Activated CD4-positive, alpha-beta T cell treated with anti-CD3 and anti-CD28 coated beads, Interleukin-2, amount 10 ng/mL, durations not matched to agents 24 days and 14 days (primary cell): ENCODE measurements around the gene ZRANB3. TPM values are rescaled to one million over a fixed set of nuclear protein-coding genes. Genes with fewer than 3 reads are reported as not detected.
"Not testable (repeated sequence)": the region's sequence is repeated elsewhere in the genome, so short reads cannot be mapped to it uniquely, and the experiment has no call there.

Experiments used
- DNase-seq: peaks from one replicate; pipeline ENCODE4 v3.0.0; 2022
- H3K27ac Mint-ChIP-seq: one replicate; pipeline ENCODE4 v1.8.0; 2022; ENCODE audit warnings: mild to moderate bottlenecking, mixed read lengths
- H3K27me3 Mint-ChIP-seq: one replicate; pipeline ENCODE4 v1.8.0; 2022; ENCODE audit warnings: mixed read lengths
- H3K36me3 Mint-ChIP-seq: one replicate; pipeline ENCODE4 v1.8.0; 2022; ENCODE audit warnings: low read depth, mild to moderate bottlenecking, mixed read lengths
- H3K4me1 Mint-ChIP-seq: one replicate; pipeline ENCODE4 v1.8.0; 2021; ENCODE audit warnings: mixed read lengths
- H3K4me3 Mint-ChIP-seq: one replicate; pipeline ENCODE4 v1.8.0; 2022; ENCODE audit warnings: mild to moderate bottlenecking, moderate library complexity, mixed read lengths
- H3K9me3 Mint-ChIP-seq: one replicate; pipeline ENCODE4 v1.8.0; 2021; ENCODE audit warnings: mixed read lengths
- intact Hi-C: fragments of 100-400 bp; cut with micrococcal nuclease; formaldehyde crosslinking; loops from one replicate; pipeline ENCODE4 v1.15.1; 2023
- total RNA-seq: library from RNA; stranded (reverse); gene quantifications from 2 replicates; pipeline ENCODE4 v1.2.3, GENCODE V29; 2022

The ZRANB3 gene
- total RNA-seq, 1 donor from 2014 or later: 6.8 TPM

DNA sequence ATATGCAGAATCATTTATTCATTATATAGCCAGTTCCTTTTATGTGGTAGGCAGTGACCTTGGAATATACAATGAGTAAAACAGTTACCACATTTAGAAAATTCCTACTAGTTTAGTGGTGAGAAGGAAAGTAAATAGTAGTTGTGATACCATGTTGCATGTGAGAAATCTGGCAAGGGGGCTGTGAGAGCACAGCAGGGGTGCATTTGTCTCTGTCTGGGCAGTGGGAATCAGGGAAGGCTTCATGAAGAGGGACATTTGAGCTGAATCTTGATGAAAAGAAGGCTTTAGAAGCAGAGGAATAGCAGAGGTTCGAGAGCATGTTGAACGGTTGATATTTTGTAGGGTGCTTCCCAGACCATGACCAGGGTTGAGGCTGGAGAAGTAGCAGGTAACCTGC is 400.3 kb downstream of the ZRANB3 start:
- no peak for DNase-seq
- H3K27me3 Mint-ChIP-seq: no peaks in the 10 kb centered on the region
- intact Hi-C loops: no loop called here
- no peak overlapping the region for H3K27ac Mint-ChIP-seq
- H3K36me3 Mint-ChIP-seq: peaks cover 51% of the 10 kb centered on the region
- H3K9me3 Mint-ChIP-seq: no peaks in the 10 kb centered on the region
- H3K4me1 Mint-ChIP-seq: no peaks in the 10 kb centered on the region
- H3K4me3 Mint-ChIP-seq: no peak overlapping the region

DNA sequence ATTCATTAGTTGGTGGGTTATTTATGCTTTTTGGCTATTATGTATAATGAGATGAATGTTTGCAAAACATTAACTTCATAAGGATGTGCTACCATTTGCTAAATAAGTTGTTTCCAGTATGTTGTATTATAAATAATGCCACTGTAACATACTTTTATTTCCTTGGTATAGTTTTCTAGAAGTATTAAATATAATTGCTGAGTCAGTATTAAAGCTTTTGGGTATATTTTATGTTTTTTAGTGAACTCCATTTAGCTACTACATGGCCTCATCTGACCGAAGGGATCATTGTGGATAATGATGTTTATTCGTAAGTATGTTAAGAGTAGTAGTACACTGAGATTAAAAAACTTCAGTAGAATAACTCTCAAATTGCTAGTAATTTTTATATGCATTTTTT is 405.1 kb downstream of the ZRANB3 start:
- DNase-seq: no peak
- H3K9me3 Mint-ChIP-seq: no peaks in the 10 kb centered on the region
- H3K4me1 Mint-ChIP-seq: no peaks in the 10 kb centered on the region
- no peaks in the 10 kb centered on the region for H3K27me3 Mint-ChIP-seq
- intact Hi-C loops: no loop called here
- H3K27ac Mint-ChIP-seq: no peak overlapping the region
- no peak overlapping the region for H3K4me3 Mint-ChIP-seq
- H3K36me3 Mint-ChIP-seq: peaks cover 40% of the 10 kb centered on the region

DNA sequence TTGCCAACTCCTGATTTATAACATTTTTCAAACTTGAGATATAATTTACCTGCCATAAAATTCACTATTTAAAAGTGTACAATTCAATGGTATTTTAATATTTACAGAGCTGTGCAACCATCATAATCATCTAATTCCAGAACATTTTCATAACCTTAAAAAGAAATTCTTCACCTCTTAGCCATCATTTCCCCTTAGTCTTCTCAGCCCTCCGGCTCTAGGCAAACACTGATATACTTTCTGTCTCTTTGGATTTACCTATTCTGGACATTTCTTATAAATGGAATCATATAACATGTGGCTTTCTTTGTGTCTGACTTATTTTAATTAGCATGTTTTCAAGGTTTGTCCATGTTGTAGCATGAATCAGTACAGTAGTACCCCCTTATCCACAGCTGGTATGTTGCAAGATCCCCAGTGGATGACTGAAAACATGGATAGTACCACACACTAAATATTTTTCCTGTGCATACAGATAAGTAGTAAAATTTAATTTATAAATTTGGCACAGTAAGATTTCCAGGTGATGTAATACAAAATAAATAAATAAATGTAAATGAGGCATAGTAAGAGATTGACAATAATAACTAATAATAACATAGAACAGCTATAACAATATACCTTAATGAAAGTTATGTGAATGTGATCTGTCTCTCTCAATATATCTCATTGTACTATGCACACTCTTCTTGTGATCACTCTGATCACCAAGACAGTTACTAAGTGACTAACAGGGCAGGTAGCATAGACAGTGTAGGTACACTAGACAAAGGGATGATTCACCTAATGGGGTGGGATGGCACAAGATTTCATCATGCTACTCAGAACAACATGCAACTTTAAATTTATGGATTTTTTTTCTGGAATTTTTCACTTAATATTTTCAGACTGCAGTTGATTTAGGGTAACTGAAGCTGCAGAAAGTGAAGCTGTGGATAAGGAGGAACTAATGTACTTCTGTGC is 405.8 kb downstream of the ZRANB3 start:
- Mint-ChIP-seq H3K27me3 (no peaks in the 10 kb centered on the region), H3K36me3 (peaks cover 40% of the 10 kb centered on the region), H3K4me1 (no peaks in the 10 kb centered on the region), H3K9me3 (no peaks in the 10 kb centered on the region), H3K27ac (no peak overlapping the region), H3K4me3 (no peak overlapping the region)
- intact Hi-C loops: no loop called here
- DNase-seq: no peak

DNA sequence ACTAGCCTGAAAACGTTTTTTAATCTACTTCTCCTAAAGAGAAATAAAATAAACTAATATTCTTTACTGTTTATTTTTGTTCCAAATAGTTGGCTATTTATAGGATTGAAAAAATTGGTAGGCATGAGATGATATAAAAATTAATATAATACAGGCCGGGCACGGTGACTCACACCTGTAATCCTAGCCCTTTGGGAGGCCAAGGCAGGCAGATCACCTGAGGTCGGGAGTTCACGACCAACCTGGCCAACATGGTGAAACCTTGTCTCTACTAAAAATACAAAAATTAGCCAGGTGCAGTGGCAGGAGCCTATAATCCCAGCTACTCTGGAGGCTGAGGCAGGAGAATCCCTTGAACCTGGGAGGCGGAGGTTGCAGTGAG is 409.4 kb downstream of the ZRANB3 start:
- H3K27ac Mint-ChIP-seq, H3K4me3 Mint-ChIP-seq, DNase-seq, H3K9me3 Mint-ChIP-seq, H3K27me3 Mint-ChIP-seq, H3K4me1 Mint-ChIP-seq, intact Hi-C loops: not testable (repeated sequence)
- H3K36me3 Mint-ChIP-seq: peaks cover 30% of the 10 kb centered on the region

DNA sequence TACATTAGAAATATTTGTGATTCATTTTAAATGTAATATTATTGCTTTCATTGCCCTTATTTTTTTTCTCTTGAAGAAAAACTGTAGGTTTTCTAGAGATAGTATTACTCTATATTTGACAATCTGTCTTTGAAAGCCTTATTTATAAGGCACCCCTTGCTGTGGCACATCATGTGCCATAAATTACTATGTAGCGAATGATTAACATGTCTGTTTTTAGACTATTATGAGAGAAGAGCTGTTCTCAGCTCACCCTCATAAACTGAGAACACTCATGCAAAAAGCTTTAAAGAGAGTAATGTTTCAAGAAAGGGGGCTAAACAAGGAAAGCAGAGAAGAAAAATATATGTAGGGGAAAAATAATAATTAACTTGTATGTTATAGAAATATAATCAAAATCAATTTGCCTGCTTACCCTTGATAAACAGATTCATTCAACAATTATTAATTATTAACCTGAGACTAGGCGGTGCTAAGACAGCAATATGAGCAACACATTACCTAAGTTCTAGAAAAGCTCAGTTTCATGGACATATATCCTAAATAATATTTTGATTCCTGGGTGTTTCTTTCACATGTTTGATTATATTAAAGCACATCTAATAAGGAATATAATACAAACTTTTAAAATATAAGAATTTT is 409.9 kb downstream of the ZRANB3 start:
- no peaks in the 10 kb centered on the region for H3K4me1 Mint-ChIP-seq
- no peak overlapping the region for H3K4me3 Mint-ChIP-seq
- DNase-seq: no peak
- H3K27me3 Mint-ChIP-seq: no peaks in the 10 kb centered on the region
- no peaks in the 10 kb centered on the region for H3K9me3 Mint-ChIP-seq
- H3K36me3 Mint-ChIP-seq: peaks cover 26% of the 10 kb centered on the region
- intact Hi-C loops: no loop called here
- H3K27ac Mint-ChIP-seq: no peak overlapping the region

DNA sequence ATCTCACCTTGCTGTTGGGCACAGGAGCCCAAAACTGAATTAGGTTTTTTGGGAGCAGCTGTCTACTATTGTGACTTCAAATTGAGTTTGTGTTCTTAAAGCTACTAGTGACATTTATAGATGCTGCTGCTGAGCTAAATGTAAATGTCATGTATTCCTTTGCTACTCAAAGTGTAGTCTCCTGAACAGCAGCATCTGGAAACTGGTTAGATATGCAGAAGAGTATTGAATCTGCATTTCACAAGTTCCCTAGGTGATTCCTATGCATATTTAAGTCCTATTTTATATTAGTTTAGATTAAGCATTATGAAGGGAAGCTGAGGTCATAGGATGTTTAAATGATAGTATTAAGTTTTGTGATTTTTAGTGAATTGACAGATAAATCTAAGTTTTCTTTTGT is 411.4 kb downstream of the ZRANB3 start:
- intact Hi-C loops: no loop called here
- no peak for DNase-seq
- Mint-ChIP-seq H3K27ac (no peak overlapping the region), H3K4me3 (no peak overlapping the region), H3K9me3 (no peaks in the 10 kb centered on the region), H3K36me3 (peaks cover 25% of the 10 kb centered on the region), H3K27me3 (no peaks in the 10 kb centered on the region), H3K4me1 (no peaks in the 10 kb centered on the region)

DNA sequence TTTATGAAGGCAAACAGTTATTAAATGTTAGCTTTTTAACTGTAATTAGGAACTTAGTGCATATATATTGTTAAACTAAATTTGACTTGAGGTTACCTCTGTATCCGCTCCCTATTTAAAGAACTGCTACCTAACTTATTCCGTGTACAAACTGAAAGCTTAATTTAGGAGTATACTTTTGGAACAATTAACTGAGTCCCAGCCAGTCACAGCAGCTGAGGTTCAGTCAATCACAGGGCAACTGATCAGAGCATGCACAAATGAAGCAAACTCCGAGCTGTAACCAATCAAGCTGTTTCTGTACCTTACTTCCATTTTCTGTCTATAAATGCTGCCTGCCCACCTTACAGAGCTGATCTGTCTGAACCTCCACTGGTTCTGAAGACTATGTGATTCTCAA is 417.7 kb downstream of the ZRANB3 start:
- H3K4me3 Mint-ChIP-seq: no peak overlapping the region
- DNase-seq: no peak
- no peaks in the 10 kb centered on the region for H3K9me3 Mint-ChIP-seq
- no peaks in the 10 kb centered on the region for H3K27me3 Mint-ChIP-seq
- H3K36me3 Mint-ChIP-seq: peaks cover 28% of the 10 kb centered on the region
- intact Hi-C loops: no loop called here
- no peaks in the 10 kb centered on the region for H3K4me1 Mint-ChIP-seq
- no peak overlapping the region for H3K27ac Mint-ChIP-seq

DNA sequence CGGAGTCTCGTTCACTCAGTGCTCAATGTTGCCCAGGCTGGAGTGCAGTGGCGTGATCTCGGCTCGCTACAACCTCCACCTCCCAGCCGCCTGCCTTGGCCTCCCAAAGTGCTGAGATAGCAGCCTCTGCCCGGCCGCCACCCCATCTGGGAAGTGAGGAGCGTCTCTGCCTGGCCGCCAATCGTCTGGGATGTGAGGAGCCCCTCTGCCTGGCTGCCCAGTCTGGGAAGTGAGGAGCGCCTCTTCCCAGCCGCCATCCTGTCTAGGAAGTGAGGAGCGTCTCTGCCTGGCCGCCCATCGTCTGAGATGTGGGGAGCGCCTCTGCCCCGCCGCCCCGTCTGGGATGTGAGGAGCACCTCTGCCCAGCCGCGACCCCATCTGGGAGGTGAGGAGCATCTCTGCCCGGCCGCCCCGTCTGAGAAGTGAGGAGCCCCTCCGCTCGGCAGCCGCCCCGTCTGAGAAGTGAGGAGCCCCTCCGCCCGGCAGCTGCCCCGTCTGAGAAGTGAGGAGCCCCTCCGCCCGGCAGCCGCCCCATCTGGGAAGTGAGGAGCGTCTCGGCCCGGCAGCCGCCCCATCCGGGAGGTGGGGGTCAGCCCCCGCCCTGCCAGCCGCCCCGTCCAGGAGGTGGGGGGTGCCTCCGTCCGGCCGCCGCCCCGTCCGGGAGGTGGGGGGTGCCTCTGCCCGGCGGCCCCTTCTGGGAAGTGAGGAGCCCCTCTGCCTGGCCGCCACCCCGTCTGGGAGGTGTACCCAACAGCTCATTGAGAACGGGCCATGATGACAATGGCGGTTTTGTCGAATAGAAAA is 425.3 kb downstream of the ZRANB3 start:
- H3K27me3 Mint-ChIP-seq, H3K4me1 Mint-ChIP-seq, DNase-seq, H3K4me3 Mint-ChIP-seq, H3K27ac Mint-ChIP-seq, H3K9me3 Mint-ChIP-seq: not testable (repeated sequence)
- peaks cover 53% of the 10 kb centered on the region for H3K36me3 Mint-ChIP-seq
- intact Hi-C loops: loop anchor here (10.0 kb wide), 1 partner anchor 51 kb away; the partner anchor contains the start of gene RAB3GAP1

DNA sequence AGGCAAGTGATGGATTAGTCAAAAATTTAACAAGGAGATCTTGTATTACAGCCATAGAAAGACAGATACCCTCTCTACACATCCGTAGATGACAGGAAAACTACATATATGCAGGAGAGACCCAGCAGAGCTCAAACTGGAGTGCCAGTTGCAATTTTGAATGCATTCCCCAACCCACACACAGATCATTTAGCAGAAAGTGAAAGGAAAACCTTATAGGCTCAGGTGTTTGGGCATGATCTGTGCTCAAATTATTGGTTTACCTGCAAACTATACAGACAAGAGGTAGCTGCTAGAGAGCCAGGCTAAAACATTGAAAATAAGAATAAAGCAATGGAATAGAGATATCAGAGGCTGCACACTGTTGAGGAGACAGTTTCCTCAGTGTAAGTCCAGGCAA is 427.2 kb downstream of the ZRANB3 start:
- Mint-ChIP-seq H3K4me3 (no peak overlapping the region), H3K4me1 (peaks cover 19% of the 10 kb centered on the region), H3K27ac (no peak overlapping the region), H3K27me3 (no peaks in the 10 kb centered on the region), H3K9me3 (no peaks in the 10 kb centered on the region), H3K36me3 (peaks cover 52% of the 10 kb centered on the region)
- no peak for DNase-seq
- intact Hi-C loops: loop anchor here (10.0 kb wide), 1 partner anchor 49 kb away; the partner anchor contains the start of gene RAB3GAP1

DNA sequence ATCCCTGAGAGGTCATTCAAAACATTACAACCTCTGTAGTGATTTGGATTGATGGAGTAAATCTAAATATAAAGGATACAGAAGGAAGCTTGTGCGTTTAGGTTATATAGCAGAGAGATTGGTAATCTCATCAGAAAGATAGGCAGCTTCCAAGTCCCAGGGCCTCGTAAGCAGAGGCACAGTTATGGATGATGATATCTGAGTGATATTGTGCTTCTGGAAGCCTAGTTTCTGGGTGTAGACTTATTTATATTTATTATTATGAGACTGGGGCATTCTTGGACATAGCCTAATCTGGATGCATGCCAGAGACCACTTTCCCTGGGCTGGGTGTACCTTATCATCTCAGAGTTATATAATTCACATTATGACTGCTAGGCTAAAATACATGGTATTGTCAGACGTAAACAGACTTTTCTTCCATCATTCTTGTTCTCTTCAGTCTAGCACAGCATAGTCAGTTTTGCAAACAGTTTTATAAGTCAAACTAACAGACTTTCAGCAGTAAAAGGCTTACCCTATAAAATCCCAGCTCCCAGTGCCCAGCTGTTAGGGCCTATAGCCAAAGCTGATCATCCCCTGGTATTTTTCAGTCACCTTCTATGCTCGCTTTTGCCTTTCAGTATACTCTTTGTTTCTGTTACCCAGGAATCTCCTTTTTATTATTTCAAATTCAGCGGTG is 431.1 kb downstream of the ZRANB3 start:
- Mint-ChIP-seq H3K9me3 (peaks cover 5% of the 10 kb centered on the region), H3K27me3 (no peaks in the 10 kb centered on the region), H3K36me3 (peaks cover 43% of the 10 kb centered on the region), H3K4me3 (peak overlapping the region; percentile 25), H3K4me1 (peaks cover 24% of the 10 kb centered on the region), H3K27ac (no peak overlapping the region)
- DNase-seq: no peak
- intact Hi-C loops: loop anchor here (10.0 kb wide), 1 partner anchor 45 kb away; the partner anchor contains the start of gene RAB3GAP1

DNA sequence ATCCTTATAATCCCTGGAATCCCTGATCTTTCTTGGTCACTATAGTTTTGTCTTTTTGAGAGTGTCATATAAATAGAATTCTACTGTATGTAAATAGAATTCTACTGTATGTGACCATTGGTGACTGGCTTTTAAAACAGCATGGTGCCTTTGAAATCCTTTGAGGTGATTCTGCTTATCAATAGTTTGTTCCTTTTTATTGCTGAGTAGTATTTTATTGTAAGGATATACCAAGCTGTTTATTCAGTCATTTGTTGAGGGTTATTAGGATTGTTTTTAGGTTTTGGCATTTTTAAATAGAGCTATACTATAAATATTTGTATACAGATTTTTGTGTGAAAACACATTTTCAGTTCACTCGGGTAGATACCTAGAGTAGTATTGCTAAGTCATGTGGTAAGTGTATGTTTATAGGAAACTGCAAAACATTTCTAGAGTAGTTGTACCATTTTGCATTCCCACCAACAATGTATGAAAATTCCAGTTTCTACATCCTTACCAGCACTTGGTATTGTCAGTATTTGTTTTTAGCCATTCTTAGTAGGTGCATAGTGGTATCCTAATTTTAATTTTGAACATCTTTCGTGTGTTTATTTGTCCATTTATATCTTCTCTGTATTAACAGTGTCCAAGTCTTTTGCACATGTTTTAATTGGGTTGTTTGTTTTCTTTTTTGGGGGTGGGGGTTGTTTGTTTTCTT is 433.3 kb downstream of the ZRANB3 start:
- no peak for DNase-seq
- Mint-ChIP-seq H3K4me3 (no peak overlapping the region), H3K27ac (no peak overlapping the region), H3K9me3 (peaks cover 5% of the 10 kb centered on the region), H3K36me3 (peaks cover 39% of the 10 kb centered on the region), H3K4me1 (peaks cover 19% of the 10 kb centered on the region), H3K27me3 (no peaks in the 10 kb centered on the region)
- intact Hi-C loops: no loop called here

DNA sequence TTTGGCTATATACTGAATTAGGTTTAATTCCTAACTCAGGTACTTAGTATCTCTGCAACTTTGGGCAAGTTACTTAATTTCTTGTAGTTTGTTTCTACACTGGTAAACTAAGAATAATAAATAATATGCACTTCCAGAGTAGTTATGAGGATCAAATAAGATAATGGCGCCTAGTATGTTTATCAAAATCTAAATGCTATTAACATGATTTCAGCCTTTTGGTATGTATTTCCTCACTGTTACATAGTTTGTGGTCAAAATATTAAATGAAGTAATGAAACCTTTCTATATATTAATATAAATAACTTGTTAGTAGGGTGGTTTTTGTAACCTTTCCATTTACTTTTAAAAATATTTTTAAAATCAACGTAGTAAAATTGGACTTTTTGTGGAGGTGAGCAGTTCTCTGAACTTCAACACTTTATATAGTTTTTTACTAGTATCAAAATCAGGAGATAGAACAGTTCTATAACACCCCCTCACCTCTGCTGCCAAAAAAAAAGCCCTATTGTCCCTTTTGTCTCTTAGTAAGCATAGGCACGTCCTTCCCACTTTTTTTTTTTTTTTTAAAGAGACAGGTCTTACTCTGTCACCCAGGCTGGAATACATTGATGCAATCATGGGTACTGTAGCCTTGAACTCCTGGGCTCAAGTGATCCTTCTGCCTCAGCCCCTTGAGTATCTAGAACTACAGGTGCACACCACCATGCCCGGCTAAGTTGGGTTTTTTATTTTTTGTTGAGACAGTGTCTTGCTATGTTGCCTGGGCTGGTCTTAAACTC is 434.2 kb downstream of the ZRANB3 start:
- Mint-ChIP-seq H3K4me1 (peaks cover 19% of the 10 kb centered on the region), H3K9me3 (peaks cover 5% of the 10 kb centered on the region), H3K36me3 (peaks cover 38% of the 10 kb centered on the region), H3K27ac (no peak overlapping the region), H3K4me3 (no peak overlapping the region), H3K27me3 (no peaks in the 10 kb centered on the region)
- DNase-seq: no peak
- intact Hi-C loops: no loop called here
